GM19351 (cell line): ENCODE measurements around the gene ZFAND2B.
"Not testable (repeated sequence)": the region's sequence is repeated elsewhere in the genome, so short reads cannot be mapped to it uniquely, and the experiment has no call there.

Experiments used
- ATAC-seq: cut with Tn5 transposase; IDR thresholded peaks from one replicate; pipeline ENCODE4 v1.9.1; 2021; ENCODE audit warnings: mild to moderate bottlenecking, moderate library complexity; ENCODE audit not compliant: unreplicated experiment

The ZFAND2B gene

DNA sequence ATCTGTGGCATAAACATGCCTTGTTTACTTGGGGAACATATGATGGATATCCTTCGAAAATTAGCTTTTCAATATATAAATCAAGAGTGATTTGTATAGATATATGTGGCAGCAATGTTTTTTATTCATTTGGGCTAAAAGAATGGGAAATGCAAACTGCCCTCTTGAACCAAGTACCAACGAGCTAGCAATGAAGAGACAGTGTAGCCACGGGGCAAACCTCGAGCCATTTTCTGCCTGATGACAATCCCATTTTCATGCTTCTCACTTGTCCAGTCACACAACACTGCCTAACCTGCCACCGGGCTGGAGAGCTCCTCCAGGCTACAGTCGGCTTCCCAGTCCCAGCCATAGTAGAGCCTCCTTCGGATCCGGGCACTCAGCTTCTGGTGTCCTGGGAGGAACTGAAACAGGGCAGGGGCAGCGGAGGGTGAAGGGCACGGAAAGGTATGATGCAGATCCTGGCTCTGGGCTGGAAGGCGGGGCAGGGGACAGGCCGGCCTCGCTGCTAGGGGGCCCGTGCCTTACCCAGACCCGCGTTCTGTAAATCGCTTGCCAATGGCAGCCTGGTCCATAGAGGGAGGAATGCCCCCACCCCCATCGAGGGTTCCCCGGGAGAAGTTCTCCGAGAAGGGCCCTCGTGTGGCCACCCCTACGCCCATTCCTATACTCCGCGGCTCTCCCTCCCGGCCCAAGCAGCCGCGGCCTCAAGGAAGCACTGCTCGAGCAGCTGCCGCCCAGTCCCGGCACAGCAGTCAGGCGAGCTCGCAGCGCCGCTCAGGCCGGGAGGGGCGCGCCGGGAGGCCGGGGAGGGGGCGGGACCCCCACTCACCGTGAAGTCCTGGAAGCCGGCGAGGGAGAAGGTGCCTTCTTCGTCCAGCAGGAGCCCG, 30.4 kb upstream of the ZFAND2B start:
- peak; percentile 28 for ATAC-seq

DNA sequence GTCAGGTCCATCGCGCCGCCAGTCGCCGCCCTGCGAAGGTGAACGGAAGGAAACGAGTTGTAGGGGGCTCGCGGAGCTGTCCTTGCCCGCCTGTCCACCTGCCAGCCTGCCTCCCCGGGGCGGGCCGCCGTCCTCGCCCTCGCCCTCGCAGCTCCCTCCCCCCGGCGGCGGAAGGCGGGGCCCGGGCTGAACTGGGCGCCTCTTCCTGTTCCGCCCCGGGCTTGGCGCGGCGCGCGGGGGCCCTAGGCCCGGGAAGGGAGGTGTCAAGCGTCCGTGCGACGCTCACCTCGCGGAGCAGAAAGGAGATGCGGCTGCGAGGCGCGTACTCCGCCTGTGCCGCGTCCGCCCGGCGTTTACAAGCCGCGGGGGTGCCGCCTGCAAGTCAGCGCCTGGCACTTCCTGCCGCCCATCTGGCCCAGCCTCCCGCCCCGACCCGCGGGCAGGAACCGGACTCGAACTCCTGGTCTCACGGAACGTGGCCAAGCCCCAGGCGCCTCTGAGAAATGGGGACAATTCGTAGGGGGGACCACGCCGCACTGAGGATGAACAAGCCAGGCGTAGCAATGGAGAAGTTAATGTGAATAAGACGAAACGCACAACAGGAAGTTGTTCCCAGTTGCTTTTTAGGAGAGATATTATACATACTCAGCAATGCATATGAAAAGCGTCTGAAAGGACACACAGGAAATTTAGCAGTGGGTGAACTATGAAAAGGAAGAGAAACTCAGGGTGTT, 29.6 kb upstream of the ZFAND2B start, which contains the start of gene CNPPD1:
CNPPD1 (minus strand) TSS at position 108 of the 734 bp plus-strand sequence; CDS start at position 11, 97 bp downstream.
- peak; percentile 66 for ATAC-seq

DNA sequence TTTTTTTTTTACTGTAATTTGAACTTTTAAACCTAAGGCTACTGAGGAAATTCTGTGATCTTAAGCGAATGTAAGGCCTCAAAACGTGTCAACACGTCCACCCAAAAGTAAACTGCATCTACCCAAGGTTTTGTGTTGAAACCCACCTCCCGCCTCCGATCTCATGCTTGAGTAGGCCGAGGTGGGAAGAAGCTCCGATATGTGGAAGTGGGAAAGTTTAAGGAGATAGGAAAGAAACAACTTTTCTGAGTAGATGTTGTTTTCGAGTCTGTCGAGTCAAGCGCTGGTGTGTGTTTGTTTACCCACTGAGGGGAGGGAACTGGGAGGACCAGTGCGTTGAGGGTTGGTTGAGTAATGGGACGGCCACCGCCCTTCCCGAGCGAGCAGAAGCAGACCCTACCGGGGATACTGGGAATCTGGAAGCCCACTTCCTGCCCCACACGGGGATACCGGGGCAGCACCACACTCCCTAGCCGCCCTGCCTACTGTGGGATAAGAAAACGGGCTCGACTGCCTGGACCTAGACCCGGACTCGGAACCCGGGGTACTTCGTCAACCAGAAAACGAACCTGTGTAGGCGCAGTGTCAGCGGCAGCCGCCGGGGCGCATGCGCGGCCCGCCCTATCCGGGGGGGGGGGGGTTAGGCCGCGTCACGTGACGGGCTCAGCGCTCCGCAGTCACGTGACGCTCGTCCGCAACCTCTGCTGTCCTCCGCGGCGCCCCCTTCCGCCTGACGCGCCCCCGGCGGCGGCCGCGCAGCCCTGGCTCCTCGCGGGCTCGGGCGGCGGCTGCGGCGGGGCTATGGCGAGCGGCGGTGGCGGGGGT, 28.8 kb upstream of the ZFAND2B start, which contains the start of gene RETREG2:
RETREG2 (plus strand) TSS at position 724 of the 825 bp plus-strand sequence; CDS start at position 802, 78 bp downstream.
- peak; percentile 37 for ATAC-seq

DNA sequence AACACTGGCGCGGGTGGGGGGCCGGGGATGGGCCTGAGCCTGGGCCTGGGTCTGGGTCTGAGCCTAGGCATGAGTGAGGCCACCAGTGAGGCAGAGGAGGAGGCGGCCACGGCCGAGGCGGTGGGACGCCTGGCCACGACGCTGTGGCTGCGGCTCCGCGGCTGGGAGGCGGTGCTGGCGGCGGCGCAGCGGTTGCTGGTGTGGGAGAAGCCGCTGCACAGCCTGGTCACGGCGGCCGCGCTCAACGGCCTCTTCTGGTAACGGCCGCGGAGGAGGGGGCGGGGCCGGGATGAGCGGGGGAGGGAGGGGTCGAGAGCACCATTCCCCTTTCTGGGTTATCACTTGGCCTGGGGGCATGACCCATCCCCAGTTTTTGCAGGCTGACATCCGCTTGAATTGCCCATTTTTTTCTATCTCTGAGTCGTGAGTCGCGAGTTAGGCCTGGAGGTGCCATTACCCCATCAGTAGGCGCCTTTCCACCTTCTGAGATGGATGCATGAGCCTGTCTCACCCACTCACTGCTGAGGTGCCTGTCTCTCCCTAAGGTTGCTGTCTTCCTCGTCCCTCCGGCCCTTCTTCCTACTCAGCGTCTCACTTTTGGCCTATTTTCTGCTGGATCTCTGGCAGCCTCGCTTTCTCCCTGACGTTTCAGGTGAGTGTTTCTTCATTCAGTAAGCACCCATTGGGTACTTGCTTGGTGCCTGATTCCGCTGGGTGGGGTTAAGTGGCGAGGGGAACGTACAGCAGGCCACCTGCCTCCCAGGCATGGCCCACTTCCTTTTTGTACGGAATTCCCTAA, 28.0 kb upstream of the ZFAND2B start:
- ATAC-seq, result peak; percentile 12

DNA sequence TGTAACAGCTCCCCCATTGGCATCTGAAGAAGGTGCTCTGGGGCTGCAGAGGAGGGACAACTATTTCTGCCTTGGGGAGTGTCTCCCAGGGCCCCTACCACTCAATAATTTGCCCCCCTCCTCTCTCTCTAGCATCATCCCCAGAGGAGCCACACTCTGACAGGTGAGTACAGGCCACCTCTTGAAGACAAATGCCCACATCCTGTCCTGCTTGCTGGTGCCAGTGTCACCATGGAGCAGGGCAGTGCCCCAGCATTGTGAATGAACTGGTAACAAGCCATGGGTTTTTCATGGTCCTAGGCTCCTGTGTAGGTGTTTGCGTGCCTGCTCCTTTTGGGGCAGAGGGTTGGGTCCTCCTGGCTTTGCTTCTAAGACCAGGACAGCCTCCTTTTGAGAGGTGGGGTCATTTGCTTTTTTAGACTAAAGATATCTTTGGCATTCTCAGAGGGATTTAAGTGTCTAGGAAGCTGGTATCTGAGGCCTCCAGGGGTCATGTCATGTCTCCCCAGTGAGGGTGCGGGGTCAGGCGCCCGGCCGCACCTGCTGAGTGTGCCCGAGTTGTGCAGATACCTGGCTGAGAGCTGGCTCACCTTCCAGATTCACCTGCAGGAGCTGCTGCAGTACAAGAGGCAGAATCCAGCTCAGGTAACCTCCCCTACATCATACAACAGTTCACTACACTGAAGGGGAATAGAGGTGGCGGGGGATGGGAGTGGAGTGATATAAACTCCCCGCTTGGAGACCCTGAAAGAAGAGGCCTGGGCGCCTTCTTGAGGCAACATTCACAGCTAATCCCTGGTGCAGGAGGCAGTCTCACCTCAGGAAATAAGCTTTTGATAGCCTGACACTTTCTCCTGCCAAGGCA, 26.7 kb upstream of the ZFAND2B start:
- ATAC-seq, result no peak

DNA sequence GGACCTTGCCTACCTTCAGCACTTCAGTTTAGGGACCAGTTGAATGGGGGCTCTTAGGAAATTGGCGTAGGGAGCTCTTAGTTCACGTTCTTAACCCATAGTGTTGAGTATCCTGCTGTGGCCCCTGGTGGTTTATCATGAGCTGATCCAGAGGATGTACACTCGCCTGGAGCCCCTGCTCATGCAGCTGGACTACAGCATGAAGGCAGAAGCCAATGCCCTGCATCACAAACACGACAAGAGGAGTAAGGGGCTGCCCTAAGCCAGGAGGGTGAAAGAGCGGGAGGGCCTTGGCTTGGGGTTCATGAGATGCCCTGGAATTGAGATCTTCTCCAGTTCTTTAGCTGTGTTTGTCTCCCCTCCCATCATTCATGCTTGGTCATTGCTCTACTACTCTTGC, 25.6 kb upstream of the ZFAND2B start:
- ATAC-seq, result no peak

DNA sequence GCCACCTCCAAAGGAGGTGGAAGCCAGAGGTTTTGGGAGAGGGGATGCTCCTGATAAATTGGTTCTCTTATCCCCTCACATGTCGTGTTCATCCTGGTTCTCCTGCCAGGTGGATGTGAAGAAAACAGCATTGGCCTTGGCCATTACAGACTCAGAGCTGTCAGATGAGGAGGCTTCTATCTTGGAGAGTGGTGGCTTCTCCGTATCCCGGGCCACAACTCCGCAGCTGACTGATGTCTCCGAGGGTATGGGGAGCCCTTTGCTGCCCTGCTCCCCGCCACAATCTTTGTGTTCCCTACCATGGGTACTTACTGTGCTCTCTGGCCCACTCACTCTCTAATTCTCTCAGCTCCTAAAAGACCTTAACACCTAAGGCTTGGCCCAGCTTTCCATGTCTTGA, 25.1 kb upstream of the ZFAND2B start:
- ATAC-seq, result no peak

DNA sequence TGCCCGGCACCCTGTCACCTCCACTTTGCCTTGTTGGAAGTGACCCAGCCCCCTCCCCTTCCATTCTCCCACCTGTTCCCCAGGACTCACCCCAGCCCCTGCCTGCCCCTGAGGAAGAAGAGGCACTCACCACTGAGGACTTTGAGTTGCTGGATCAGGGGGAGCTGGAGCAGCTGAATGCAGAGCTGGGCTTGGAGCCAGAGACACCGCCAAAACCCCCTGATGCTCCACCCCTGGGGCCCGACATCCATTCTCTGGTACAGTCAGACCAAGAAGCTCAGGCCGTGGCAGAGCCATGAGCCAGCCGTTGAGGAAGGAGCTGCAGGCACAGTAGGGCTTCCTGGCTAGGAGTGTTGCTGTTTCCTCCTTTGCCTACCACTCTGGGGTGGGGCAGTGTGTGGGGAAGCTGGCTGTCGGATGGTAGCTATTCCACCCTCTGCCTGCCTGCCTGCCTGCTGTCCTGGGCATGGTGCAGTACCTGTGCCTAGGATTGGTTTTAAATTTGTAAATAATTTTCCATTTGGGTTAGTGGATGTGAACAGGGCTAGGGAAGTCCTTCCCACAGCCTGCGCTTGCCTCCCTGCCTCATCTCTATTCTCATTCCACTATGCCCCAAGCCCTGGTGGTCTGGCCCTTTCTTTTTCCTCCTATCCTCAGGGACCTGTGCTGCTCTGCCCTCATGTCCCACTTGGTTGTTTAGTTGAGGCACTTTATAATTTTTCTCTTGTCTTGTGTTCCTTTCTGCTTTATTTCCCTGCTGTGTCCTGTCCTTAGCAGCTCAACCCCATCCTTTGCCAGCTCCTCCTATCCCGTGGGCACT, 24.0 kb upstream of the ZFAND2B start:
- no peak for ATAC-seq

DNA sequence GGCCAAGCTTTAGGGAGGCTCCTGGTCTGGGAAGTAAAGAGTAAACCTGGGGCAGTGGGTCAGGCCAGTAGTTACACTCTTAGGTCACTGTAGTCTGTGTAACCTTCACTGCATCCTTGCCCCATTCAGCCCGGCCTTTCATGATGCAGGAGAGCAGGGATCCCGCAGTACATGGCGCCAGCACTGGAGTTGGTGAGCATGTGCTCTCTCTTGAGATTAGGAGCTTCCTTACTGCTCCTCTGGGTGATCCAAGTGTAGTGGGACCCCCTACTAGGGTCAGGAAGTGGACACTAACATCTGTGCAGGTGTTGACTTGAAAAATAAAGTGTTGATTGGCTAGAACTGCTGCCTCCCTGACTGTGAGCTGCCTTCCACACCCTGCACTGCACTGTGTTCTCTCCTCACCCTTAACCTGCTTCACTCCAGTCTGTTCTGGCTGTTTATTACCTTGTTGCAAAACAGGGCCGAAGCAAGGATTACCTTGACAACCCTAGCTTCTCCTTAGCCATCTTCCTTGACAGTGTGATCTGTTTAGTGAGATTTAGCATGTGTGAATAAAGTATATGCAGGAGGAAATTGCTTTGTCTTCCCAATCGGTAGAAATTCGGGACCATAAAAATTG, 23.3 kb upstream of the ZFAND2B start:
- no peak for ATAC-seq

DNA sequence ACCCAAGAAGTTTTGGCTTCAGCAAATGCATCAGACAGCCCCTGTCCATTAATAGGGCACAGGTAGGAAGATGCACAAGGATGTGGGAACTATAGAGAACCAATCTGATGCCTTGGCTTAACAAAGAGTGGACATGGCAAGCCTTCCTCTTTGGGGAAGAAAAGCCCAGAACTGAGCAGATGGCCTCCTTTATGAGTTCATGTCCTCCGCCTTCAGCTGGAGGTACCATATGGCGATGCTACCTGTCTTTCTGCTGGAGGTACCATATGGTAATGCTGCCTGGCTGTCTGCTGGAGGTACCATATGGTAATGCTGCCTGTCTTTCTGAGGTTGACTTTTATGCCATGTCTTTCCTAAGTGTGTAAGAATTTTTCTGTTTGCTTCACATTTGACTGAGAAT, 22.5 kb upstream of the ZFAND2B start:
- ATAC-seq, result no peak

DNA sequence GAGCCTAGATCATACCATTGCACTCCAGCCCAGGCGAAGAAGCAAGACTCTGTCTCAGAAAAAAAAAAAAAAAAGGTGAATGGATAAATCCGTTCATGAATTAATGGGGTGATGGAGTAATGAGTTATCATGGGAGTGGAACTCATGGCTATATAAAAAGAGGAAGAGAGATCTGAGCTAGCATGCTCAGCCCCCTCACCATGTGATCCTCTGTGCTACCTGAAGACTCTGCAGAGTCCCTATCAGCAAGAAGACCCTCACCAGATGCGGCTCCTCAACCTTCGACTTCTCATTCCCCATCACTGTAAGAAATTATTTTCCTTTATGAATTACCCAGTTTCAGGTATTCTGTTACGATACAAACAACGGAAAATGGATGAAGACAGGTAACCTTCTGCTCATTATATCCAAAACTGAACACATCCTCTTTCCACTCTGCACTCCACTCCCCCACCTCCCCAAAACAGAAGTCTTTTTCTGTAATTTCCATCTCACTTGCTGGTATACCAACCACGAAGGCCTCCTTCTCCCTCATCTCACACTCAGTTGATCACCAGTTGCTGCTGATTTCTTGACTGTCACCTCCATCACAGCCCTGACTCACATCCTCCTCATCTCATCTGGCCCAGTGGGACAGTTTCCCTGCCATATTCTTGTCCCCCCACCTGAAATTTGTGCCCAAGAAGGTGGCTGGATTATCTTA, 19.7 kb upstream of the ZFAND2B start:
- no peak for ATAC-seq

DNA sequence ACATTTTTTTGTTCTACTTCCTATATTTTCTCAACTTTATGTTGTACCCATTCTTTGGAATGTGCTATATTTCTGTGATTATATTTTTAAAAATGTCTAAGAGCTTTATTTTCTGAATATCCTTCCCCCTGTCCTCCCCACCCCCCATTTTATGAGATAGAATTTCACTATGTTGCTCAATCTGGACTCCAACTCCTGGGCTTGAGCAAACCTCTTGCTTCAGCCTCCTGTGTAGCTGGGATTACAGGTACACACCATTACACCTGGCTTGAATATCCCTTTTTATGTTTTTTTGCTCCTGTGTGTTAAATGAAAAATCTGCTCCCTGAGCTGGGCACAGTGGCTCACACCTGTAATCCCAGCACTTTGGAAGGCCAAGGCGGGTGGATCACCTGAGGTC, 9.2 kb upstream of the ZFAND2B start:
- ATAC-seq, result no peak

DNA sequence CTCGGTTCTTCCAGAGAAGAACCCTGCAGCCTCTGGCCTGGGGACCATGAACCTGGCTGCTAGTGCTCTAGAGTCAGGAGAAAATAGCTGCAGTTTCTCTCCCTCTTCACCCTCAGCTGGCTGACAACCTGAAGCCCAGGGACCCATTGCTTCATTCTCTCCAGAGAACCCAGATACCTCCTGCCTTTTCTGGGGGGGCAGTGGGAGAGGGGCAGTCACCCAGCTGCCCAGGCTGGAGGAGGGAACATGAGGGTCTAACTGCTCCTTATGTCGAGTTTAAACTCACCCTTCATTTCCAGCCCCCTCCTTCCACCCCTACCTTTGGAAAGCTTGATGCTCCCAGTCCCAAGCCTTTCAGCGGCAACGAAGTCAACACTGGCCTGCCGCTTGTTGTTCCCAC, 7.6 kb upstream of the ZFAND2B start:
- no peak for ATAC-seq

DNA sequence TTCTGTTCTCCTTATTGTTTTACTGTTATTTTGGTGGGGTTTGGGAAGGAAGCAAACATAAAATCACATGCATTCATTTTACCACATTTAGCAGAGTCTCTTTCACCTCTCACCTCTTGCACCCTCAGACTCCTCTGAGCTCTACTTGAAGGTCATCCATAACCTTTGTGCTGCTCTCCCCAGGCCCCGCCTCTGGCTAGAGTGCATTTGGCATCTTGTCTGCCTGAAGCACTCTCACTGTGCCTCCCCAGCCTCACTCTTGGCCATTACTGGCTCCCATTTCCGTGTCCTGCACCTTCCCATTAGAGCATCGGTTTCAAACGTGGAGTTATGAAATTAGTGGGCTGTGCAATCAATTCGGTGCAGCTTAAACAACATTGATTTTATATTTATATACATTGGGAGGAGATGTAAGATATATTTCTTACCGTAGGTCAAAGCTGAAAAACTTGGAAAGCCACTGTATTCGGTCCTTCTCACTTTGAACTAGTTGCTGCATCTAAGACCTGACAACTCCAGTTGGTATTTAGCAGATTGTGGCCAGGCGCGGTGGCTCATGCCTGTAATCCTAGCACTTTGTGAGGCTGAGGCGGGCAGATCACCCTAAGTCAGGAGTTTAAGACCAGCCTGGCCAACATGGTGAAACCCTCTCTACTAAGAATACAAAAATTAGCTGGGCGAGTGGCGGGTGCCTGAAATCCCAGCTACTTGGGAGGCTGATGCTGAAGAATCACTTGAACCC, 6.9 kb upstream of the ZFAND2B start:
- no peak for ATAC-seq

DNA sequence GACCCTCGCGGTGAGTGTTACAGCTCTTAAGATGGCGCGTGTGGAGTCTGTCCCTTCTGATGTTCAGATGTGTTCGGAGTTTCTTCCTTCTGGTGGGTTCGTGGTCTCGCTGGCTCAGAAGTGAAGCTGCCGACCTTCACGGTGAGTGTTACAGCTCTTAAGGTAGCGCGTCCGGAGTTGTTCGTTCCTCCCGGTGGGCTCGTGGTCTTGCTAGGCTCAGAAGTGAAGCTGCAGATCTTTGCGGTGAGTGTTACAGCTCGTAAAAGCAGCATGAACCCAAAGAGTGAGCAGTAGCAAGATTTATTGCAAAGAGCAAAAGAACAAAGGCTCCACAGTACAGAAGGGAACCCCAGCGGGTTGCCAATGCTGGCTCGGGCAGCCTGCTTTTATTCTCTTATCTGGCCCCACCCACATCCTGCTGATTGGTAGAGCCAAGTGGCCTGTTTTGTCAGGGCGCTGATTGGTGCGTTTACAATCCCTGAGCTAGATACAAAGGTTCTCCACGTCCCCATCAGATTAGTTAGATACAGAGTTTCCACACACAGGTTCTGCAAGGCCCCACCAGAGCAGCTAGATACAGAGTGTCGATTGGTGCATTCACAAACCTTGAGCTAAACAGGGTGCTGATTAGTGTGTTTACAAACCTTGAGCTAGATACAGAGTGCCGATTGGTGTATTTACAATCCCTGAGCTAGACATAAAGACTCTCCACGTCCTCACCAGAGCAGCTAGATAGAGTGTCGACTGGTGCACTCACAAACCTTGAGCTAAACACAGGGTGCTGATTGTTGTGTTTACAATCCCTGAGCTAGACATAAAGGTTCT, 5.9 kb upstream of the ZFAND2B start:
- ATAC-seq, result not testable (repeated sequence)

DNA sequence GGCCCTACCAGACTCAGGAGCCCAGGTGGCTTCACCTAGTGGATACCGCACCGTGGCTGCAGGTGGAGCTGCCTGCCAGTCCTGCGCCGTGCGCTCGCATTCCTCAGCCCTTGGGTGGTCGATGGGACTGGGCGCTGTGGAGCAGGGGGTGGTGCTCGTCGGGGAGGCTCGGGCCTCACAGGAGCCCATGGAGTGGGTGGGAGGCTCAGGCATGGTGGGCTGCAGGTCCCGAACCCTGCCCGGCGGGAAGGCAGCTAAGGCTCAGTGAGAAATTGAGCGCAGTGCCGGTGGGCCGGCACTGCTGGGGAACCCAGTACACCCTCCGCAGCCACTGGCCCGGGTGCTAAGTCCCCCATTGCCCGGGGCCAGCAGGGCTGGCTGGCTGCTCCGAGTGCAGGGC, 5.3 kb upstream of the ZFAND2B start:
- not testable (repeated sequence) for ATAC-seq
